AG10803 (cell line): Measurements from ENCODE around the gene ARID3B.

Experiments
- DNase-seq: peaks from one replicate; pipeline ENCODE4 v3.0.0; 2010; ENCODE audit warnings: low read depth
- H3K4me3 ChIP-seq: 2 replicates; pipeline ENCODE4 v1.5.1; 2011; ENCODE audit warnings: mild to moderate bottlenecking, low read length, control low read depth
- TF ChIP-seq, protein P1 (sequence below): conservative IDR thresholded peaks from 2 replicates; pipeline ENCODE4 v1.5.1; 2011; ENCODE audit warnings: mild to moderate bottlenecking, low read length, control low read depth, inconsistent platforms

Gene ARID3B

DNA sequence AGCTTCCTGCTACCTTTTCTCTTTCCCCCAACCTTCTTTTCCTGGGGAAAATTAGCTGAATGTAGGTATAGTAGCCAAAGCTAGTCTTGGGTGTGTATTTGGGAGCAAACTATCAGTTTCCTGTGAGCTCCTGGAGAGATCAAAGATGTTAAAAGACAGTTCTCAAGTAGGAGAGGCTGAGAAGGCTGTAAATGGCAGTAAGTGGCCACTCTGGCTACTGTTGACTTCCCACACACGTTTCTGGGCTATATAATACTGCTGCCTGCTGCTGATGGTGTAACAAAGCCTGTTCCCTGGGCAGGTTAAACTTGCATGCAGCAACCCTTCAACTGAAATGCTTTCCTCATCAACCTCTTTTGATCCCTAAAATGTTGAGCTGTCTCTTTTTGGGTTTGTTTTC lies 27.6 kb downstream of the ARID3B start:
- TF ChIP-seq, protein P1, sequence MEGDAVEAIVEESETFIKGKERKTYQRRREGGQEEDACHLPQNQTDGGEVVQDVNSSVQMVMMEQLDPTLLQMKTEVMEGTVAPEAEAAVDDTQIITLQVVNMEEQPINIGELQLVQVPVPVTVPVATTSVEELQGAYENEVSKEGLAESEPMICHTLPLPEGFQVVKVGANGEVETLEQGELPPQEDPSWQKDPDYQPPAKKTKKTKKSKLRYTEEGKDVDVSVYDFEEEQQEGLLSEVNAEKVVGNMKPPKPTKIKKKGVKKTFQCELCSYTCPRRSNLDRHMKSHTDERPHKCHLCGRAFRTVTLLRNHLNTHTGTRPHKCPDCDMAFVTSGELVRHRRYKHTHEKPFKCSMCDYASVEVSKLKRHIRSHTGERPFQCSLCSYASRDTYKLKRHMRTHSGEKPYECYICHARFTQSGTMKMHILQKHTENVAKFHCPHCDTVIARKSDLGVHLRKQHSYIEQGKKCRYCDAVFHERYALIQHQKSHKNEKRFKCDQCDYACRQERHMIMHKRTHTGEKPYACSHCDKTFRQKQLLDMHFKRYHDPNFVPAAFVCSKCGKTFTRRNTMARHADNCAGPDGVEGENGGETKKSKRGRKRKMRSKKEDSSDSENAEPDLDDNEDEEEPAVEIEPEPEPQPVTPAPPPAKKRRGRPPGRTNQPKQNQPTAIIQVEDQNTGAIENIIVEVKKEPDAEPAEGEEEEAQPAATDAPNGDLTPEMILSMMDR = no peak
- no peak overlapping the region for H3K4me3 ChIP-seq
- no peak for DNase-seq

DNA sequence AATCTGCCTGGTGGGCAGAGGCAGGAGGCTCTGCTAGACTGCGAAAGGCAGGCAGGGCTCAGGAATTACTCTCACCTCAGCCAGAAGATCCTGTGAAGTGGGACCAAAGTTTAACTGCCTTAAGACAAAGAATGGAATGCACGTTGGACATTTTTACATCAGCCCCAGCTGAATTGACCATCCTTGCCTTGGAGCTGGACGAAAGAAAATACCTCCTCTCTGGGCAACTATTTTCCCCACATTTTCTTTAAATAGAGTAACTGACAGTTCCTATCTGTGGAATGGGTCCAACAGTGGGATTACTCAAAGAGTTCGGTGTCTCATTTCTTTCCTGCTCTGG lies 28.7 kb downstream of the ARID3B start:
- TF ChIP-seq, protein P1 = no peak
- no peak for DNase-seq
- H3K4me3 ChIP-seq = no peak overlapping the region

GRCh38 chr15:74571191-74571590 lies 30.2 kb downstream of the ARID3B start:
- TF ChIP-seq, protein P1 = no peak
- DNase-seq = no peak
- no peak overlapping the region for H3K4me3 ChIP-seq

- H3K4me3 ChIP-seq = no peak overlapping the region
- DNase-seq = no peak
- TF ChIP-seq, protein P1 = no peak
Observed at GRCh38 chr15:74573987-74574386, 33.0 kb downstream of the ARID3B start.

DNA sequence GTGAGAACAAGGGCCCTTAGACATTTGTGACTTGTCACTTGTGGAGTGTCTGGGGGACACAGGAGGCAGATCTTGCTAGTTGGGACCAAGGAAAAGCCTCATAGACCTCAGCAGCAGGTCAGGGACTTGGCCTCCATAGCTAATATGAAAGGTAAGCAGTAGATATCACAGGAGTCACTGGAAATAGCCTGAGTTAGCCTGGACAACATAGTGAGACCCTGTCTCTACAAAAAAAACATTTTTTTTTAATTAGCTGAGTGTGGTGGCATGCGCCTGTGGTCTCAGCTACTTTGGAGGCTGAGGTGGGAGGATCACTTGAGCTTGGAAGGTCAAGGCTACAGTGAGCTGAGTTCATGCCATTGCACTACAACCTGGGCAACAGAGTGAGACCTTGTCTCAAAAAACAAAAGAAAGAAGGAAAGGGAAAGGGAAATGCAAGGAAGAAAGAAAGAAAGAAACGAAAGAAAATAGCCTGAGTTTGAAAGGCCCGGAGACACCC lies 37.5 kb downstream of the ARID3B start:
- no peak for DNase-seq
- TF ChIP-seq, protein P1 = no peak
- H3K4me3 ChIP-seq = no peak overlapping the region

DNA sequence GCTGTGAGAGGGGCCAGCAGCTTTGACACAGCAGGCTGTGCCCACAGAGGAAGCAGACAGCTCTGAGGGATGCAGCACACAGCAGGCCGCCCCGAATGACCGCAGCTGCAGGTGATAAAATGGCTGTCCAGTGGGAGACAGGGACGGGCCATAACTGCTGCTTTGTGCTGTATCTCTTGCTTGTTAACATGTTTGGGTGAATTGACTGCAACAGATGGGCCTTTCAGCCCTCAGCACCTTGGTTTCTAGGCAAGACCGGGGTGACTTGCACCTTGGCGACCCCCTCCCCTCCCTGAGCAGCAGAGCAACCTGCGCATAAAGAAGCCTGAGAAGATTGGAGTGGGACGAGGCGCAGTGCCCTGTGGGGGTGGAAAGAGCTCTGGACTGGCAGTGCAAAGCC lies 38.0 kb downstream of the ARID3B start:
- no peak for DNase-seq
- TF ChIP-seq, protein P1 = no peak
- H3K4me3 ChIP-seq = no peak overlapping the region

DNA sequence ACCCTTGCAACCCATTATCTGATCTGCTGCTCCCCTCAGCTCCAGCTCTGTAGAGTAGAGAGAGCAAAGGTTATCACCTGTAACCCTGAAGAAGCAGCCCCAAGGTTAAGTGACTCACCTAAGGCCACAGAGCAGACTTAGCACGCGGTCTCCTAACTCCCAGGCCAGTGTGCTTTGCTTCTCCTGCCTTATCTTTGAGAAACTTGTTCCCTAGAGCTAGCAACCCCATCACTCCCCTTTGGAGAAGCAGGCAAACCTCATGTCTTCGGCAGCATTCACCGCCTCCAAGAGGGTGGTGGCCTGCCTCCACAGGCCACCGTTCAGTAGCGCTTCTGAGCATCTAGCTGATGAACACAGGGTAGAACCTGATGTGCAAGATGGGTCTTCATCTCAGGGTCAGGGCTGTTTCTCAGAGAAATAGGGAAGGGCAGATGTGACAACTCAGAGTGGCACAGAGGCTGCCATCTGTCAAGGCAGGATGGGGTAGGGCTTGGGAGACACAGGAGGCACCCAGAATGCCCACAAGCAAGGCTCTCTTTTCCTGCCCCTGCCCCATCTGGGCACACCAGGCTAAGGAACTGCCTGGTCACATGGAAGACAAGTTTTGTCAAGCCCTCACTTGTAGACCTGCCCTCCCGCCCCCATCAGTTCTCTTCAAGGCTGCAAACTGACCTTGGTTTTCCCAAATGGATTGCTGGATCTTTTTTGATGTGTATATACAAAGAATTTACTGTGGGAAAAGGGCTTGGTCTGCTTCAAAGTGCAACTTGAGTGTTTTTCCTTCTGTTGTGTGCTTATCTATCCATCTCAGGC lies 39.7 kb downstream of the ARID3B start:
- H3K4me3 ChIP-seq = no peak overlapping the region
- no peak for DNase-seq
- TF ChIP-seq, protein P1 = no peak
